Measurements from ENCODE around the gene WDR19.

WDR19 gene

GRCh38 chr4:39205476-39205875, 23.1 kb downstream of the WDR19 start:
- TF ChIP-seq TAF1 (IDR thresholded peaks at IDR 0.05; ENCODE audit: borderline replicate concordance, insufficient read depth, low read length): no peak
- no peak for TF ChIP-seq POLR2AphosphoS5 (IDR thresholded peaks at IDR 0.05; ENCODE audit: low read depth, low read length)
- TF ChIP-seq REST (IDR thresholded peaks at IDR 0.05; ENCODE audit: insufficient read depth in 1 of 2, low read depth in 2 of 2, low read length in 2 of 2): no peak
- no peak for TF ChIP-seq SIN3A (IDR thresholded peaks at IDR 0.05; ENCODE audit: borderline replicate concordance, insufficient read depth, low read length)
- TF ChIP-seq FOXP2 (optimal IDR thresholded peaks at IDR 0.05; ENCODE audit: borderline replicate concordance, extremely low read depth, extremely low read length, insufficient read depth): no peak

- no peak for TF ChIP-seq FOXP2 (optimal IDR thresholded peaks at IDR 0.05; ENCODE audit: borderline replicate concordance, extremely low read depth, extremely low read length, insufficient read depth)
- no peak for TF ChIP-seq TAF1 (IDR thresholded peaks at IDR 0.05; ENCODE audit: borderline replicate concordance, insufficient read depth, low read length)
- no peak for TF ChIP-seq SIN3A (IDR thresholded peaks at IDR 0.05; ENCODE audit: borderline replicate concordance, insufficient read depth, low read length)
- no peak for TF ChIP-seq POLR2AphosphoS5 (IDR thresholded peaks at IDR 0.05; ENCODE audit: low read depth, low read length)
- no peak for TF ChIP-seq REST (IDR thresholded peaks at IDR 0.05; ENCODE audit: insufficient read depth in 1 of 2, low read depth in 2 of 2, low read length in 2 of 2)
These were observed 45.6 kb downstream of the WDR19 start for GRCh38 chr4:39227906-39228305.

- no peak for TF ChIP-seq POLR2AphosphoS5 (IDR thresholded peaks at IDR 0.05; ENCODE audit: low read depth, low read length)
- no peak for TF ChIP-seq FOXP2 (optimal IDR thresholded peaks at IDR 0.05; ENCODE audit: borderline replicate concordance, extremely low read depth, extremely low read length, insufficient read depth)
- TF ChIP-seq SIN3A (IDR thresholded peaks at IDR 0.05; ENCODE audit: borderline replicate concordance, insufficient read depth, low read length): no peak
These were observed 46.0 kb downstream of the WDR19 start for GRCh38 chr4:39228377-39228776.

- TF ChIP-seq TAF1 (IDR thresholded peaks at IDR 0.05; ENCODE audit: borderline replicate concordance, insufficient read depth, low read length) (no peak), FOXP2 (optimal IDR thresholded peaks at IDR 0.05; ENCODE audit: borderline replicate concordance, extremely low read depth, extremely low read length, insufficient read depth) (no peak), SIN3A (IDR thresholded peaks at IDR 0.05; ENCODE audit: borderline replicate concordance, insufficient read depth, low read length) (no peak), REST (IDR thresholded peaks at IDR 0.05; ENCODE audit: insufficient read depth in 1 of 2, low read depth in 2 of 2, low read length in 2 of 2) (no peak), POLR2AphosphoS5 (IDR thresholded peaks at IDR 0.05; ENCODE audit: low read depth, low read length) (no peak)
These were observed 48.1 kb downstream of the WDR19 start for GRCh38 chr4:39230462-39230861.

- TF ChIP-seq TAF1 (IDR thresholded peaks at IDR 0.05; ENCODE audit: borderline replicate concordance, insufficient read depth, low read length) (no peak), REST (IDR thresholded peaks at IDR 0.05; ENCODE audit: insufficient read depth in 1 of 2, low read depth in 2 of 2, low read length in 2 of 2) (no peak), POLR2AphosphoS5 (IDR thresholded peaks at IDR 0.05; ENCODE audit: low read depth, low read length) (no peak), FOXP2 (optimal IDR thresholded peaks at IDR 0.05; ENCODE audit: borderline replicate concordance, extremely low read depth, extremely low read length, insufficient read depth) (no peak), SIN3A (IDR thresholded peaks at IDR 0.05; ENCODE audit: borderline replicate concordance, insufficient read depth, low read length) (no peak)
These were observed 49.3 kb downstream of the WDR19 start for GRCh38 chr4:39231660-39232059.
